AG04450 (cell line): ENCODE measurements around the gene PTEN. TPM values are rescaled to one million over a fixed set of nuclear protein-coding genes. Genes with fewer than 3 reads are reported as not detected.

Experiments
- CTCF ChIA-PET: fragments of 300-600, 350-600 bp; formaldehyde crosslinking; extraction: SDS; loops from one replicate; lab custom pipeline; 2022; ENCODE audit warnings: antibody characterized with exemption, inconsistent platforms; lab: Charles Lee
- POLR2A ChIA-PET: fragments of 350-600 bp; formaldehyde crosslinking; extraction: SDS; loops from one replicate; lab custom pipeline; 2021; ENCODE audit warnings: antibody characterized with exemption, inconsistent platforms; lab: Yijun Ruan, JAX
- DNase-seq: peaks from one replicate; pipeline ENCODE4 v3.0.0-alpha.2; 2011; ENCODE audit warnings: low read depth, low spot score
- H3K27ac ChIP-seq: one replicate; pipeline ENCODE4 v1.5.1; 2012; ENCODE audit warnings: low read depth, low read length, control low read depth
- H3K27me3 ChIP-seq: one replicate; pipeline ENCODE4 v1.6.0; 2012; ENCODE audit warnings: low read length; ENCODE audit not compliant: control insufficient read depth, insufficient read depth
- H3K4me3 ChIP-seq: 2 replicates; pipeline ENCODE4 v1.5.1; 2011; ENCODE audit warnings: mild to moderate bottlenecking, low read depth, low read length, control low read depth
- H3K9me3 ChIP-seq: 2 replicates; pipeline ENCODE4 v1.5.1; 2012; ENCODE audit warnings: low read length; ENCODE audit not compliant: control insufficient read depth, insufficient read depth
- polyA plus RNA-seq: library from polyadenylated mRNA; depleted of rRNA; stranded (reverse); fragments of >200 nt; gene quantifications from 2 replicates; pipeline ENCODE4 v1.2.3, GENCODE V29; 2011
- TF ChIP-seq, protein P1 (sequence below): IDR thresholded peaks from 2 replicates; pipeline ENCODE4 v1.5.1; 2011; ENCODE audit warnings: low read depth, low read length, control low read depth, inconsistent platforms

The PTEN gene
- polyA plus RNA-seq, 1 experiment = 96.1 TPM

DNA sequence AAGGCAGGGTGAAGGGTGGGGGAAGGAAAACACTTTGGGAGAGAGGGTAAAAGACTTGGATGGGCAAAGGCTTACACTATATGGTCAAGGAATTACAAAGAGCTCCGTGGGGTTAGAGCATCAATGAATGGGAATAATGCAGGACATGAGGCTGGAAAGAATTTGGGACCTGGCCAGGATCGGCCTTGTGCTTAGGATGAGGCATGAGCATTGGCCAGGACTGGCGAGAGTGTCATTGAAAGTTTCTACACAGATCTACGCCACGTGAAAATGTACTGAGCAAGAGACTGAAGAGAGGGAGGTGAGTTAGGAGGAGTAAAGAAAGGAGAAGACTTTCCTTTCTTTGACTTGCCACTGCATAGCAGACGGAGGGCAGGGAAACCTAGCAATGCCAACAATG lies 142.8 kb downstream of the PTEN start:
- CTCF ChIA-PET = no interaction called here
- no peak overlapping the region for H3K27ac ChIP-seq
- TF ChIP-seq, protein P1, sequence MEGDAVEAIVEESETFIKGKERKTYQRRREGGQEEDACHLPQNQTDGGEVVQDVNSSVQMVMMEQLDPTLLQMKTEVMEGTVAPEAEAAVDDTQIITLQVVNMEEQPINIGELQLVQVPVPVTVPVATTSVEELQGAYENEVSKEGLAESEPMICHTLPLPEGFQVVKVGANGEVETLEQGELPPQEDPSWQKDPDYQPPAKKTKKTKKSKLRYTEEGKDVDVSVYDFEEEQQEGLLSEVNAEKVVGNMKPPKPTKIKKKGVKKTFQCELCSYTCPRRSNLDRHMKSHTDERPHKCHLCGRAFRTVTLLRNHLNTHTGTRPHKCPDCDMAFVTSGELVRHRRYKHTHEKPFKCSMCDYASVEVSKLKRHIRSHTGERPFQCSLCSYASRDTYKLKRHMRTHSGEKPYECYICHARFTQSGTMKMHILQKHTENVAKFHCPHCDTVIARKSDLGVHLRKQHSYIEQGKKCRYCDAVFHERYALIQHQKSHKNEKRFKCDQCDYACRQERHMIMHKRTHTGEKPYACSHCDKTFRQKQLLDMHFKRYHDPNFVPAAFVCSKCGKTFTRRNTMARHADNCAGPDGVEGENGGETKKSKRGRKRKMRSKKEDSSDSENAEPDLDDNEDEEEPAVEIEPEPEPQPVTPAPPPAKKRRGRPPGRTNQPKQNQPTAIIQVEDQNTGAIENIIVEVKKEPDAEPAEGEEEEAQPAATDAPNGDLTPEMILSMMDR = no peak

DNA sequence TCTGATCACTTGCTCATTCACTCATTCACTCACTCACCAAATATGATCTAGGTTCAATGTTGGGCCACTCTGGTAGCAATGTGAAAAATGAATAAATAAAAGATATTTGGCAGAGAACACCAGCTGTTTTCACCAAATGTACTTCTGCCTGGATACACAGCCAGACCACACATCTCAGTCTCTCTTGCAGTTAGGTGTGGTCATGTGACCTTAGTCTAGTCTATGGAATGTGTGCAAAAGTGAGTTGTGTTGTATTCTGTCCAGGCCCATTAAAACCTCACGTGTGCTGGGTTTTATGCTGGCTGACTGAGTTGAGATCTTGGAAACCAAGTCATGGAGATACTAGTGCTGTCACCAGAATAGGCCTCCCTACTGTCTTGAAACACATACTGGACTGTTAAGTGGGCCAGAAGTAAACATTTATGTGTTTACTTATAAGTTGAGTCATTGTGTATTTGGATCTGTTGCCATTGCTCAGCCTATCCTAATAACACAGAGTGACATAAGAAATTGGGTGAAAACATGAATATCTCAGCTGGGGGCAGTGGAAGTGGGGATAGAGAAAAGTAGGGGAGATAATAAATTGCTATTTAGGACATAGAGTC lies 145.5 kb downstream of the PTEN start:
- DNase-seq = no peak
- no peaks in the 10 kb centered on the region; the same call in 1 of the 2 replicates for H3K9me3 ChIP-seq
- H3K4me3 ChIP-seq = no peak overlapping the region
- TF ChIP-seq, protein P1 = no peak
- ChIA-PET POLR2A (no interaction called here), CTCF (interaction anchor here (0.6 kb wide), 1 partner anchor 175 kb away, joined by 3 read pairs; no protein-coding TSS in a partner anchor)
- no peak overlapping the region for H3K27ac ChIP-seq
- no peaks in the 10 kb centered on the region for H3K27me3 ChIP-seq

More for the DNA sequence above, 142.8 kb downstream of the PTEN start:
- no peak overlapping the region for H3K4me3 ChIP-seq
- no peaks in the 10 kb centered on the region for H3K27me3 ChIP-seq
- H3K9me3 ChIP-seq = no peaks in the 10 kb centered on the region
- no peak for DNase-seq
- POLR2A ChIA-PET = no interaction called here

DNA sequence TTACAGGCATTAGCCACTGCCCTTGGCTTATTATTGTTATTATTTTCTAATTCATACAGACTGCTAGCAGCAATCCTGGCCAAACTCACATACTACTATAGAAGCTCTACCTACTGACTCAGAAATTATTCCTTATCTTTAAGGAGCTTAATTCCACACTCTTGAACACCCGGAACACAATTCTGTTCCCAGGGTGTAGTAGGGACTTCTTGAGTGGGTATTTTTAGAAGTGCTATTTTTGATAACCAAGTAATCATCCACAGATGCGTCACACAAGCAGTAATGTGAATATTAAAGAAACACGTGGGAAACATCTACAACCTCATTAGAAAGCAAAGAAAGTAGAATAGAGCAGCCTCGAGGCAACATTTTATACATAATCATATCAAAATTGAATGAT lies 149.2 kb downstream of the PTEN start:
- DNase-seq = no peak
- POLR2A ChIA-PET = no interaction called here

DNA sequence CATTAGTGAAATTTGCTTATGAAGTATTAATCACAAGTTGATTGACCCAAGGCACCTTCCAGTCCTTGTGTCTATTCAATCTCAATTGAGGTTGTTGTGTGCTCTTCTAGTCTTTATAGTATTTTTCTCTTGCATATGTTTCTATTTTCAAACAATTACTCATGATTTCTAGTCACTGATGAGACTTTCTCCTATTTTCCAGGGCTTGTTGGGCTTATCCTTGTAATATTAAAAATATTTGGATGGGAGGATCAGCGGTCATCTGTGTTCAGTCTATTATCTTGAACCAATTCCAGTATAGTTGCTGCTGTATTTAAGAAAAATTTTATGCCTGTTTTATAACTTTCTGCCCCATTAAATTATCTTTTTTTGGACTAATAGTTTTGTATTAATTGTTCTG lies 154.4 kb downstream of the PTEN start:
- CTCF ChIA-PET = no interaction called here
- no peaks in the 10 kb centered on the region for H3K27me3 ChIP-seq
- TF ChIP-seq, protein P1 = no peak
- H3K27ac ChIP-seq = no peak overlapping the region
- POLR2A ChIA-PET = no interaction called here
- H3K4me3 ChIP-seq = no peak overlapping the region
- H3K9me3 ChIP-seq = no peaks in the 10 kb centered on the region; the same call in 1 of the 2 replicates
- DNase-seq = no peak

More for the DNA sequence above, 149.2 kb downstream of the PTEN start:
- TF ChIP-seq, protein P1 = no peak
- Histone ChIP-seq H3K27me3 (no peaks in the 10 kb centered on the region), H3K9me3 (no peaks in the 10 kb centered on the region; the same call in 1 of the 2 replicates), H3K4me3 (no peak overlapping the region), H3K27ac (no peak overlapping the region)
- CTCF ChIA-PET = no interaction called here

DNA sequence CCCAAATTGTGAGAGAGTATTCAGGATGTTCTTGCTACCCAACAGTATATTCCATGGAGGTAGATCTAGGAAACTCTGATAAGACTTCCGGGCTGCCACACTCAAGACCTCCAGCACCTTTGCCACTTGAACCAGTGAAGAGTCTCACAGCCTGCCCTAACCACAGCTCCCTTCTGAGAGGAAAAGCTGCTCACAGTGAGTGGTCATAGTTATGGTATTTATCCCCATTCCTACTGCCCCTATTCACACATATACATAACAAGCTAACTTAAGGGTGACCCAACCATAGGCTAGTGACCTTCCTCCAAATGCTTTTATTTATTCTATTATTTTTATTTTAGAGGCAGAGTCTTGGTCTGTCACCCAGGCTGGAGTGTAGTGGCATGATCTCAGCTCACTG lies 156.3 kb downstream of the PTEN start:
- H3K27ac ChIP-seq = no peak overlapping the region
- H3K27me3 ChIP-seq = no peaks in the 10 kb centered on the region
- POLR2A ChIA-PET = no interaction called here
- no peak overlapping the region for H3K4me3 ChIP-seq
- TF ChIP-seq, protein P1 = no peak
- no peak for DNase-seq
- CTCF ChIA-PET = interaction anchor here (0.6 kb wide), 1 partner anchor 204 kb away, joined by 3 read pairs; no protein-coding TSS in a partner anchor
- H3K9me3 ChIP-seq = no peaks in the 10 kb centered on the region
